PC-3 (cell line): Measurements from ENCODE around the gene FUT8. TPM values are rescaled to one million over a fixed set of nuclear protein-coding genes. Genes with fewer than 3 reads are reported as not detected.

ENCODE experiments used
- ATAC-seq: fragments of 200-7000 bp; cut with Tn5 transposase; 2 replicates; pipeline ENCODE4 v1.9.1; 2020; ENCODE audit warnings: mild to moderate bottlenecking, moderate library complexity
- BruUV-seq: library from RNA; stranded (reverse); fragments of 400-500 nt; replicated peaks from 2 replicates; lab custom pipeline; 2021; lab: Mats Ljungman, UMichigan
- CTCF ChIA-PET: fragments of 300-600 bp; sonication (Branson Sonifier 250); formaldehyde crosslinking; loops from one replicate; lab custom pipeline; 2022; ENCODE audit warnings: antibody characterized with exemption; lab: Charles Lee
- POLR2A ChIA-PET: fragments of 300-600 bp; sonication (Branson Sonifier 250); formaldehyde crosslinking; loops from one replicate; lab custom pipeline; 2022; ENCODE audit warnings: antibody characterized with exemption; ENCODE audit not compliant: unreplicated experiment; lab: Charles Lee
- DNase-seq: peaks from one replicate; pipeline ENCODE4 v3.0.0-alpha.2; 2015
- H2AFZ ChIP-seq: fragments of 300-600 bp; sonication (generic); 2 replicates; pipeline ENCODE4 v1.6.0; 2016; ENCODE audit warnings: antibody characterized with exemption, low read length
- H3F3A ChIP-seq: fragments of 300-600 bp; sonication (generic); one replicate; pipeline ENCODE4 v1.6.0; 2017; ENCODE audit warnings: antibody characterized with exemption, low read length, control low read depth, mild to moderate bottlenecking; ENCODE audit not compliant: unreplicated experiment
- H3K27ac ChIP-seq: fragments of 300-600 bp; sonication (generic); 2 replicates; pipeline ENCODE4 v1.5.1; 2016; ENCODE audit warnings: mild to moderate bottlenecking, low read length
- H3K27me3 ChIP-seq: fragments of 300-600 bp; sonication (generic); 2 replicates; pipeline ENCODE4 v1.6.1; 2016; ENCODE audit warnings: low read length, mixed read lengths
- H3K36me3 ChIP-seq: fragments of 300-600 bp; sonication (generic); 2 replicates; pipeline ENCODE4 v1.6.1; 2016; ENCODE audit warnings: low read depth, mixed run types, low read length, mixed read lengths
- H3K4me1 ChIP-seq: fragments of 300-600 bp; sonication (generic); 2 replicates; pipeline ENCODE4 v1.5.1; 2016; ENCODE audit warnings: low read length; ENCODE audit not compliant: insufficient read depth
- H3K4me2 ChIP-seq: fragments of 300-600 bp; sonication (generic); 2 replicates; pipeline ENCODE4 v1.6.0; 2016; ENCODE audit warnings: low read length
- H3K4me3 ChIP-seq: fragments of 300-600 bp; sonication (generic); 2 replicates; pipeline ENCODE4 v1.5.1; 2016; ENCODE audit warnings: mild to moderate bottlenecking, low read length, mixed read lengths
- H3K79me2 ChIP-seq: fragments of 300-600 bp; sonication (generic); 2 replicates; pipeline ENCODE4 v1.6.1; 2017; ENCODE audit warnings: low read length, mixed read lengths
- H3K9ac ChIP-seq: fragments of 300-600 bp; sonication (generic); 2 replicates; pipeline ENCODE4 v1.6.0; 2016; ENCODE audit warnings: mild to moderate bottlenecking, low read length
- H3K9me2 ChIP-seq: fragments of 300-600 bp; sonication (generic); replicated peaks from 2 replicates; pipeline ENCODE4 v1.6.1; 2016; ENCODE audit warnings: mixed run types, low read length, mixed read lengths
- H3K9me3 ChIP-seq: fragments of 300-600 bp; sonication (generic); 2 replicates; pipeline ENCODE4 v1.6.1; 2016; ENCODE audit warnings: low read length, mixed read lengths
- H4K20me1 ChIP-seq: fragments of 300-600 bp; sonication (generic); 2 replicates; pipeline ENCODE4 v1.6.1; 2016; ENCODE audit warnings: low read length, mixed read lengths
- CTCF ChIP-seq: fragments of 300-600 bp; sonication (generic); conservative IDR thresholded peaks from 2 replicates; pipeline ENCODE4 v1.5.1; 2017; ENCODE audit warnings: antibody characterized with exemption, low read depth, mild to moderate bottlenecking, low read length
- EZH2 ChIP-seq: fragments of 300-600 bp; sonication (generic); IDR thresholded peaks from one replicate; pipeline ENCODE4 v1.6.1; 2017; ENCODE audit warnings: antibody characterized with exemption, mild to moderate bottlenecking, low read length; ENCODE audit not compliant: unreplicated experiment
- EZH2phosphoT487 ChIP-seq: fragments of 300-600 bp; sonication (generic); IDR thresholded peaks from 2 replicates; pipeline ENCODE4 v1.6.1; 2018; ENCODE audit warnings: mild to moderate bottlenecking, antibody characterized with exemption, low read length, borderline replicate concordance
- intact Hi-C: fragments of 100-400 bp; cut with micrococcal nuclease; formaldehyde crosslinking; loops from 2 replicates; pipeline ENCODE4 v1.9.0; 2023
- total RNA-seq: library from RNA; depleted of rRNA; stranded (reverse); fragments of >200 nt; gene quantifications from 2 replicates; pipeline ENCODE4 v1.2.3, GENCODE V29; 2014

Gene FUT8
- total RNA-seq, 1 experiment from 2014 or later = 132 TPM

- no peak overlapping the region for H2AFZ ChIP-seq
- no peak overlapping the region for H3K9ac ChIP-seq
- H3K9me3 ChIP-seq = no peaks in the 10 kb centered on the region
- ChIA-PET POLR2A (no interaction called here), CTCF (no interaction called here)
- H3K27me3 ChIP-seq = no peaks in the 10 kb centered on the region
- H3K27ac ChIP-seq = no peak overlapping the region
- no peaks in the 10 kb centered on the region for H3F3A ChIP-seq
- intact Hi-C loops = no loop called here
- TF ChIP-seq CTCF (no peak), EZH2 (no peak), EZH2phosphoT487 (no peak)
- no peak overlapping the region for H3K4me2 ChIP-seq
- H3K4me3 ChIP-seq = no peak overlapping the region
- H3K4me1 ChIP-seq = peaks cover 4% of the 10 kb centered on the region; the same call in 1 of the 2 replicates
- no peaks in the 10 kb centered on the region for H3K9me2 ChIP-seq
- peaks cover 100% of the 10 kb centered on the region for H3K79me2 ChIP-seq
- no TSS peak for BruUV-seq
- H3K36me3 ChIP-seq = peaks cover 12% of the 10 kb centered on the region; the same call in 1 of the 2 replicates
- ATAC-seq (no peak), DNase-seq (no peak)
- peaks cover 31% of the 10 kb centered on the region for H4K20me1 ChIP-seq
Observed at GRCh38 chr14:65433157-65433556, 20.6 kb downstream of the FUT8 start.

- Histone ChIP-seq H3K4me1 (peaks cover 6% of the 10 kb centered on the region; the same call in 1 of the 2 replicates), H3K27ac (no peak overlapping the region), H3K9me3 (no peaks in the 10 kb centered on the region), H3K4me3 (no peak overlapping the region), H3K9ac (no peak overlapping the region), H4K20me1 (peaks cover 32% of the 10 kb centered on the region), H3K79me2 (peaks cover 100% of the 10 kb centered on the region), H3K27me3 (no peaks in the 10 kb centered on the region), H3K9me2 (no peaks in the 10 kb centered on the region), H3K4me2 (no peak overlapping the region), H3K36me3 (peaks cover 12% of the 10 kb centered on the region; the same call in 1 of the 2 replicates), H3F3A (no peaks in the 10 kb centered on the region), H2AFZ (no peak overlapping the region)
- TF ChIP-seq CTCF = no peak
- no peak for TF ChIP-seq EZH2phosphoT487
- no peak for TF ChIP-seq EZH2
- DNase-seq = no peak
- CTCF ChIA-PET = no interaction called here
- ATAC-seq = no peak; the same call in 1 of the 2 replicates
- POLR2A ChIA-PET = no interaction called here
- no TSS peak for BruUV-seq
- intact Hi-C loops = no loop called here
Observed at GRCh38 chr14:65433646-65434045, 21.1 kb downstream of the FUT8 start.

GRCh38 chr14:65434216-65434850 lies 21.8 kb downstream of the FUT8 start:
- DNase-seq (no peak), ATAC-seq (no peak)
- Histone ChIP-seq H3F3A (no peaks in the 10 kb centered on the region), H3K36me3 (peaks cover 12% of the 10 kb centered on the region; the same call in 1 of the 2 replicates), H3K79me2 (peaks cover 100% of the 10 kb centered on the region), H3K27ac (no peak overlapping the region), H3K4me1 (peaks cover 12% of the 10 kb centered on the region; the same call in 1 of the 2 replicates), H2AFZ (no peak overlapping the region), H3K9ac (no peak overlapping the region), H3K9me2 (no peaks in the 10 kb centered on the region), H3K9me3 (no peaks in the 10 kb centered on the region), H3K4me3 (no peak overlapping the region), H3K27me3 (no peaks in the 10 kb centered on the region), H3K4me2 (no peak overlapping the region), H4K20me1 (peaks cover 36% of the 10 kb centered on the region)
- TF ChIP-seq EZH2phosphoT487 (no peak), EZH2 (no peak), CTCF (no peak)
- intact Hi-C loops = no loop called here
- no TSS peak for BruUV-seq
- CTCF ChIA-PET = no interaction called here
- POLR2A ChIA-PET = no interaction called here
